H1 (cell line): ENCODE measurements around the gene AKR1B1. TPM values are rescaled to one million over a fixed set of nuclear protein-coding genes. Genes with fewer than 3 reads are reported as not detected.

Experiments
- CTCF ChIA-PET: fragments of 300-600 bp; sonication (Branson Sonifier 250); formaldehyde crosslinking; loops from one replicate; lab custom pipeline; 2021; ENCODE audit not compliant: partially characterized antibody; lab: Charles Lee
- POLR2A ChIA-PET: fragments of 300-600 bp; sonication (Branson Sonifier 250); formaldehyde crosslinking; loops from one replicate; lab custom pipeline; 2021; ENCODE audit warnings: inconsistent platforms; ENCODE audit not compliant: partially characterized antibody; lab: Charles Lee
- DNase-seq, 2 experiments: peaks; one replicate each; pipeline versions ENCODE4 v3.0.0 to v3.0.0-alpha.2; 2010 to 2022; ENCODE audit warnings: low spot score in 2 of 2, low read depth in 1 of 2, mixed read lengths in 1 of 2
- FAIRE-seq: peaks from 2 replicates; lab custom pipeline; 2011; peaks lifted over from hg19 to GRCh38; lab: Jason Lieb, UNC
- H2AFZ ChIP-seq: 2 replicates; pipeline ENCODE4 v1.8.1; 2012; ENCODE audit warnings: low read length, inconsistent platforms
- H2AK5ac ChIP-seq: 2 replicates; pipeline ENCODE4 v1.6.1; 2013; ENCODE audit warnings: low read depth, low read length
- H2BK120ac ChIP-seq: replicated peaks from 2 replicates; pipeline ENCODE3; 2013; ENCODE audit warnings: low read depth, low read length, inconsistent platforms
- H2BK12ac ChIP-seq: 2 replicates; pipeline ENCODE4 v1.6.1; 2013; ENCODE audit warnings: low read depth, low read length
- H2BK15ac ChIP-seq: 2 replicates; pipeline ENCODE4 v1.6.1; 2013; ENCODE audit warnings: low read length
- H2BK20ac ChIP-seq: 2 replicates; pipeline ENCODE4 v1.6.1; 2013; ENCODE audit warnings: low read length
- H2BK5ac ChIP-seq: 2 replicates; pipeline ENCODE4 v1.6.1; 2013; ENCODE audit warnings: low read depth, low read length
- H3K14ac ChIP-seq: 2 replicates; pipeline ENCODE4 v1.6.1; 2013; ENCODE audit warnings: inconsistent platforms; ENCODE audit not compliant: insufficient read length
- H3K18ac ChIP-seq: 2 replicates; pipeline ENCODE4 v1.6.1; 2013; ENCODE audit warnings: low read length; ENCODE audit errors: extremely low read depth
- H3K23ac ChIP-seq: 2 replicates; pipeline ENCODE4 v1.6.1; 2013; ENCODE audit warnings: inconsistent platforms; ENCODE audit not compliant: insufficient read length
- H3K23me2 ChIP-seq: 2 replicates; pipeline ENCODE4 v1.6.1; 2013; ENCODE audit warnings: low read depth, low read length
- H3K27ac ChIP-seq: 2 replicates; pipeline ENCODE4 v1.6.1; 2011; ENCODE audit warnings: low read depth, low read length, inconsistent platforms
- H3K27me3 ChIP-seq, 4 experiments: replicated peaks in 1 of 4; 1 replicate in 1 of 4; 2 replicates in 3 of 4; pipeline versions ENCODE4 v1.6.1 to v1.8.1; 2011 to 2013; ENCODE audit warnings: low read length in 3 of 4, mild to moderate bottlenecking in 3 of 4, inconsistent platforms in 2 of 4, mixed read lengths in 2 of 4, moderate library complexity in 1 of 4; ENCODE audit not compliant: control insufficient read depth in 3 of 4, insufficient read depth in 3 of 4; ENCODE audit errors: extremely low read depth in 1 of 4
- H3K36me3 ChIP-seq, 4 experiments: 2 replicates each; pipeline versions ENCODE4 v1.6.1 to v1.8.1; 2011 to 2013; ENCODE audit warnings: mild to moderate bottlenecking in 4 of 4, low read length in 3 of 4, moderate library complexity in 2 of 4, control low read depth in 1 of 4, inconsistent platforms in 1 of 4; ENCODE audit not compliant: insufficient read depth in 4 of 4, control insufficient read depth in 2 of 4
- H3K4ac ChIP-seq: replicated peaks from 2 replicates; pipeline ENCODE3; 2013; ENCODE audit warnings: low read length, low read depth, mixed read lengths, inconsistent platforms; ENCODE audit not compliant: insufficient read length
- H3K4me1 ChIP-seq, 4 experiments: replicated peaks in 1 of 4; 1 replicate in 1 of 4; 2 replicates in 3 of 4; pipeline versions ENCODE4 v1.6.1 to v1.8.1; 2011 to 2013; ENCODE audit warnings: low read length in 3 of 4, inconsistent platforms in 2 of 4, mixed read lengths in 1 of 4; ENCODE audit not compliant: insufficient read depth in 4 of 4, control insufficient read depth in 3 of 4
- H3K4me2 ChIP-seq, 2 experiments: 2 replicates each; pipeline versions ENCODE4 v1.6.1 to v1.8.1; 2011 to 2013; ENCODE audit warnings: low read depth in 2 of 2, low read length in 2 of 2, control low read depth in 1 of 2, inconsistent platforms in 1 of 2, mild to moderate bottlenecking in 1 of 2; ENCODE audit not compliant: insufficient read depth in 1 of 2
- H3K4me3 ChIP-seq, 4 experiments: fragments of 200-600, 300-600 bp in 1 of 4; sonication (generic), shearing (Covaris generic), sonication (Bioruptor Twin) in 1 of 4; 2 replicates each; pipeline versions ENCODE4 v1.5.1 to v1.8.1; 2011 to 2016; ENCODE audit warnings: low read length in 4 of 4, low read depth in 3 of 4, control low read depth in 2 of 4, inconsistent platforms in 2 of 4, mild to moderate bottlenecking in 2 of 4, mixed read lengths in 1 of 4, moderate library complexity in 1 of 4; ENCODE audit not compliant: insufficient read depth in 2 of 4; ENCODE audit errors: extremely low read depth in 1 of 4
- H3K56ac ChIP-seq: replicated peaks from 2 replicates; pipeline ENCODE3; 2013; ENCODE audit warnings: low read depth, mild to moderate bottlenecking, mixed read lengths, low read length, inconsistent platforms; ENCODE audit not compliant: insufficient read length
- H3K79me1 ChIP-seq: 2 replicates; pipeline ENCODE4 v1.6.1; 2013; ENCODE audit warnings: low read depth, low read length, control low read depth
- H3K79me2 ChIP-seq, 2 experiments: 2 replicates each; pipeline versions ENCODE4 v1.6.1 to v1.8.1; 2012 to 2013; ENCODE audit warnings: low read length in 2 of 2, mild to moderate bottlenecking in 2 of 2, inconsistent platforms in 1 of 2; ENCODE audit not compliant: insufficient read depth in 2 of 2, control insufficient read depth in 1 of 2
- H3K9ac ChIP-seq, 4 experiments: replicated peaks in 1 of 4; 1 replicate in 1 of 4; 2 replicates in 3 of 4; pipeline versions ENCODE4 v1.6.1 to v1.8.1; 2011 to 2013; ENCODE audit warnings: low read depth in 3 of 4, low read length in 3 of 4, control low read depth in 2 of 4, mild to moderate bottlenecking in 2 of 4, moderate library complexity in 2 of 4, inconsistent platforms in 1 of 4; ENCODE audit errors: extremely low read depth in 1 of 4
- H3K9me3 ChIP-seq, 2 experiments: 2 replicates each; pipeline versions ENCODE4 v1.6.1 to v1.8.1; 2012 to 2013; ENCODE audit warnings: mild to moderate bottlenecking in 2 of 2, moderate library complexity in 2 of 2, control low read depth in 1 of 2, inconsistent platforms in 1 of 2, low read depth in 1 of 2, low read length in 1 of 2, mixed read lengths in 1 of 2; ENCODE audit not compliant: insufficient read depth in 2 of 2
- H4K20me1 ChIP-seq, 2 experiments: replicated peaks in 1 of 2; 2 replicates each; pipeline versions ENCODE3 to v1.8.1; 2011 to 2013; ENCODE audit warnings: inconsistent platforms in 2 of 2, low read length in 2 of 2, mild to moderate bottlenecking in 1 of 2; ENCODE audit not compliant: insufficient read depth in 2 of 2, control insufficient read depth in 1 of 2
- H4K5ac ChIP-seq: 2 replicates; pipeline ENCODE4 v1.6.1; 2013; ENCODE audit warnings: low read length, low read depth, mixed read lengths, inconsistent platforms; ENCODE audit not compliant: insufficient read length
- H4K8ac ChIP-seq: 2 replicates; pipeline ENCODE4 v1.8.0; 2013; ENCODE audit warnings: mild to moderate bottlenecking, moderate library complexity, low read length, inconsistent platforms; ENCODE audit not compliant: insufficient read depth; ENCODE audit errors: extremely low read depth
- H4K91ac ChIP-seq: replicated peaks from 2 replicates; pipeline ENCODE3; 2013; ENCODE audit warnings: low read length, mixed read lengths, inconsistent platforms; ENCODE audit not compliant: insufficient read length
- BACH1 ChIP-seq: IDR thresholded peaks from 2 replicates; pipeline ENCODE4 v1.6.1; 2012; ENCODE audit warnings: low read length, improper control_type of control experiment
- CBX5 ChIP-seq: fragments of 300-800, 300-1000 bp; sonication (generic); IDR thresholded peaks from 2 replicates; pipeline ENCODE4 v1.7.1; 2016; ENCODE audit warnings: antibody characterized with exemption, low read length, low read depth
- CEBPB ChIP-seq: IDR thresholded peaks from 2 replicates; pipeline ENCODE4 v1.6.1; 2012; ENCODE audit warnings: low read depth, low read length
- WGBS, 2 experiments: shearing (Covaris generic) in 1 of 2; methylation state at CpG; one replicate each; pipeline versions ENCODE4 v1.1.6 to v1.1.7; 2013 to 2015; ENCODE audit warnings: low lambda C conversion rate in 2 of 2, mixed read lengths in 2 of 2, inconsistent platforms in 1 of 2, low coverage in 1 of 2, missing lambda C conversion rate in 1 of 2; ENCODE audit not compliant: insufficient replicate concordance in 2 of 2, insufficient coverage in 1 of 2, insufficient read length in 1 of 2; ENCODE audit errors: extremely low coverage in 1 of 2, missing lambda C conversion rate in 1 of 2; 5-methylcytosine and 5-hydroxymethylcytosine counted together
- polyA plus RNA-seq, 7 experiments: library from polyadenylated mRNA; depleted of rRNA in 3 of 7; stranded (reverse) in 5 of 7; unstranded in 2 of 7; fragments of >200 nt in 5 of 7; fragments of 200-250 nt in 2 of 7; gene quantifications; 1 replicate in 5 of 7; 2 replicates in 1 of 7; 4 replicates in 1 of 7; pipeline versions ENCODE4 v1.2.1 to v1.2.3, GENCODE V29; 2011 to 2013; ENCODE audit warnings: missing spikeins in 2 of 7, mixed read lengths in 2 of 7
- total RNA-seq: library from RNA; stranded (reverse); fragmentation: NEBNext Ultra II Directional; extraction: Animal tissue kit (Norgen Biotek cat#: 25700); gene quantifications from 2 replicates; pipeline ENCODE4 v1.2.1, GENCODE V29; 2021
- TF ChIP-seq, protein P1 (sequence below), 3 experiments: IDR thresholded peaks; 1 replicate in 2 of 3; 2 replicates in 1 of 3; pipeline versions ENCODE4 v1.5.1 to v1.6.1; 2011; ENCODE audit warnings: low read length in 3 of 3, mild to moderate bottlenecking in 3 of 3, inconsistent platforms in 2 of 3, low read depth in 1 of 3, moderate library complexity in 1 of 3; ENCODE audit not compliant: insufficient read depth in 1 of 3; ENCODE audit errors: control extremely low read depth in 1 of 3
- TF ChIP-seq, protein P2 (sequence below): IDR thresholded peaks from 2 replicates; pipeline ENCODE4 v1.6.1; 2012; ENCODE audit warnings: low read length, inconsistent platforms

The AKR1B1 gene
- total and polyA plus RNA-seq, 2 of the 8 experiments (the other 6 are each of a cell fraction or from before 2014, with no cell fraction given): 195 to 273 TPM

DNA sequence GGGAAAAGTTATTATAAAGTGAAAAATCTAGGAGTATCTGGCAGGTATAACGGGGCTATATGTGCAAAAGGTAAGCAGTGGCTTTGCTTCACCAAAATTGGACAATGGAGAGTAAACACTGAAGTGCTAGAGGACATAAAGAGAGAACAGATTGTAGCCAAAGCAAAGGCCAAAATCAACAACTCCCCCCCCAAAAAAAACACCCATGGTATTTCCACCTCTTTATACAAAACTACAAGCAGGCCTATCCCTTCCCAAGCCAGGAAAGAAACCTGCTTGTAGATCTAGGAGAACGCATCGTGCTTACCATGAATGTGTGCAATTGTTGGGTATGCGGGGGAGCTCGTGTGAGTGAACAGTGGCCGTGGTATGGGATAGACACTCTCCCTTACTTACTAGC, 9.2 kb upstream of the AKR1B1 start:
- CTCF ChIA-PET: interaction anchor here (1.0 to 1.7 kb wide), 4 partner anchors 12 to 143 kb away, joined by 3 to 5 read pairs (median 3); no protein-coding TSS in a partner anchor
- H4K20me1 ChIP-seq: no peaks in the 10 kb centered on the region
- H4K5ac ChIP-seq: no peak overlapping the region
- TF ChIP-seq BACH1: no peak
- TF ChIP-seq, protein P1, sequence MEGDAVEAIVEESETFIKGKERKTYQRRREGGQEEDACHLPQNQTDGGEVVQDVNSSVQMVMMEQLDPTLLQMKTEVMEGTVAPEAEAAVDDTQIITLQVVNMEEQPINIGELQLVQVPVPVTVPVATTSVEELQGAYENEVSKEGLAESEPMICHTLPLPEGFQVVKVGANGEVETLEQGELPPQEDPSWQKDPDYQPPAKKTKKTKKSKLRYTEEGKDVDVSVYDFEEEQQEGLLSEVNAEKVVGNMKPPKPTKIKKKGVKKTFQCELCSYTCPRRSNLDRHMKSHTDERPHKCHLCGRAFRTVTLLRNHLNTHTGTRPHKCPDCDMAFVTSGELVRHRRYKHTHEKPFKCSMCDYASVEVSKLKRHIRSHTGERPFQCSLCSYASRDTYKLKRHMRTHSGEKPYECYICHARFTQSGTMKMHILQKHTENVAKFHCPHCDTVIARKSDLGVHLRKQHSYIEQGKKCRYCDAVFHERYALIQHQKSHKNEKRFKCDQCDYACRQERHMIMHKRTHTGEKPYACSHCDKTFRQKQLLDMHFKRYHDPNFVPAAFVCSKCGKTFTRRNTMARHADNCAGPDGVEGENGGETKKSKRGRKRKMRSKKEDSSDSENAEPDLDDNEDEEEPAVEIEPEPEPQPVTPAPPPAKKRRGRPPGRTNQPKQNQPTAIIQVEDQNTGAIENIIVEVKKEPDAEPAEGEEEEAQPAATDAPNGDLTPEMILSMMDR (IDR thresholded peaks at IDR 0.05; ENCODE audit: control extremely low read depth in 1 of 3, insufficient read depth in 1 of 3, low read depth in 1 of 3, low read length in 3 of 3): no peak
- TF ChIP-seq CEBPB: no peak
- TF ChIP-seq, protein P2, sequence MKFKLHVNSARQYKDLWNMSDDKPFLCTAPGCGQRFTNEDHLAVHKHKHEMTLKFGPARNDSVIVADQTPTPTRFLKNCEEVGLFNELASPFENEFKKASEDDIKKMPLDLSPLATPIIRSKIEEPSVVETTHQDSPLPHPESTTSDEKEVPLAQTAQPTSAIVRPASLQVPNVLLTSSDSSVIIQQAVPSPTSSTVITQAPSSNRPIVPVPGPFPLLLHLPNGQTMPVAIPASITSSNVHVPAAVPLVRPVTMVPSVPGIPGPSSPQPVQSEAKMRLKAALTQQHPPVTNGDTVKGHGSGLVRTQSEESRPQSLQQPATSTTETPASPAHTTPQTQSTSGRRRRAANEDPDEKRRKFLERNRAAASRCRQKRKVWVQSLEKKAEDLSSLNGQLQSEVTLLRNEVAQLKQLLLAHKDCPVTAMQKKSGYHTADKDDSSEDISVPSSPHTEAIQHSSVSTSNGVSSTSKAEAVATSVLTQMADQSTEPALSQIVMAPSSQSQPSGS: no peak
- TF ChIP-seq CBX5: no peak
- H3K4me2 ChIP-seq: no peak overlapping the region
- H2AK5ac ChIP-seq: no peak overlapping the region
- H3K9ac ChIP-seq: no peak overlapping the region
- H2BK120ac ChIP-seq: no peak overlapping the region
- POLR2A ChIA-PET: no interaction called here
- no peaks in the 10 kb centered on the region for H3K23me2 ChIP-seq
- no peak overlapping the region for H3K18ac ChIP-seq
- H3K4me1 ChIP-seq: no peaks in the 10 kb centered on the region
- FAIRE-seq (no peak), DNase-seq (no peak)
- no peak overlapping the region for H2BK5ac ChIP-seq
- H3K9me3 ChIP-seq: no peaks in the 10 kb centered on the region
- no peak overlapping the region for H2BK12ac ChIP-seq
- no peak overlapping the region for H4K8ac ChIP-seq
- H2BK20ac ChIP-seq: no peak overlapping the region
- H2BK15ac ChIP-seq: no peak overlapping the region
- no peak overlapping the region for H3K27ac ChIP-seq
- no peak overlapping the region for H2AFZ ChIP-seq
- H3K27me3 ChIP-seq: no peaks in the 10 kb centered on the region
- H3K56ac ChIP-seq: no peak overlapping the region
- H3K4ac ChIP-seq: no peak overlapping the region
- no peak overlapping the region for H3K14ac ChIP-seq
- H3K79me2 ChIP-seq: no peaks in the 10 kb centered on the region
- 90% methylated on average over 6 of the region's 6 CpGs; no CpG with 5 or more reads in 1 of the 2 experiments for WGBS, 2 experiments
- no peak overlapping the region for H3K4me3 ChIP-seq
- no peaks in the 10 kb centered on the region for H3K79me1 ChIP-seq
- no peak overlapping the region for H3K23ac ChIP-seq
- no peak overlapping the region for H4K91ac ChIP-seq
- no peaks in the 10 kb centered on the region for H3K36me3 ChIP-seq
